ENCODE measurements around the gene HIPK3.

DNA sequence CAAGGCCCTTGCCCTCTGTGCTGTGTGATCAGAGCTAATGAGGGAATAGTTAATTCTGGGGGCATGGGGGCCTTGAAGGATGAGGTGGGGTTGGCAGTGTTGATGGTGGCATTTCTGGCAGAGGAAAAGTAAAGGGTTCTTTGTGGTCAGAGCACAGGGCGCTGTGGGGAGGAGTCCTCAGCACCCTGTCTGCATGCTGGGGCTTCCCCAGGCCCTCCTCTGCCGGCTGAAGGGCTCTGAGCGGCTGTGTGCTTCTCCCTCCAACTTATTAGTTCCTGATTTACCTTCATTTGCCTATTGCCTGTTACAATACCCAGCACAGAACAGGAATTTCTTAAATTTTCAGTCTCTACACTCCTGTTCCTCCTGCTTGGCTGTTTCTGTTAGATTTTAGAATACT lies 122.8 kb downstream of the HIPK3 start:
- TF ChIP-seq, protein P1, sequence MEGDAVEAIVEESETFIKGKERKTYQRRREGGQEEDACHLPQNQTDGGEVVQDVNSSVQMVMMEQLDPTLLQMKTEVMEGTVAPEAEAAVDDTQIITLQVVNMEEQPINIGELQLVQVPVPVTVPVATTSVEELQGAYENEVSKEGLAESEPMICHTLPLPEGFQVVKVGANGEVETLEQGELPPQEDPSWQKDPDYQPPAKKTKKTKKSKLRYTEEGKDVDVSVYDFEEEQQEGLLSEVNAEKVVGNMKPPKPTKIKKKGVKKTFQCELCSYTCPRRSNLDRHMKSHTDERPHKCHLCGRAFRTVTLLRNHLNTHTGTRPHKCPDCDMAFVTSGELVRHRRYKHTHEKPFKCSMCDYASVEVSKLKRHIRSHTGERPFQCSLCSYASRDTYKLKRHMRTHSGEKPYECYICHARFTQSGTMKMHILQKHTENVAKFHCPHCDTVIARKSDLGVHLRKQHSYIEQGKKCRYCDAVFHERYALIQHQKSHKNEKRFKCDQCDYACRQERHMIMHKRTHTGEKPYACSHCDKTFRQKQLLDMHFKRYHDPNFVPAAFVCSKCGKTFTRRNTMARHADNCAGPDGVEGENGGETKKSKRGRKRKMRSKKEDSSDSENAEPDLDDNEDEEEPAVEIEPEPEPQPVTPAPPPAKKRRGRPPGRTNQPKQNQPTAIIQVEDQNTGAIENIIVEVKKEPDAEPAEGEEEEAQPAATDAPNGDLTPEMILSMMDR (IDR thresholded peaks at IDR 0.05 in 4 of 5, conservative IDR thresholded peaks at IDR 0.05 in 1 of 5): no peak
- no peak for TF ChIP-seq POLR2A (IDR thresholded peaks at IDR 0.05)

Measured in gastrocnemius medialis (tissue), 4 donors.